Measurements from ENCODE around the gene WNK2.

The WNK2 gene

GRCh38 chr9:93255994-93256877 is 72.3 kb downstream of the WNK2 start:
- DNase-seq = no peak

GRCh38 chr9:93256878-93257807 is 73.2 kb downstream of the WNK2 start:
- DNase-seq = no peak

DNA sequence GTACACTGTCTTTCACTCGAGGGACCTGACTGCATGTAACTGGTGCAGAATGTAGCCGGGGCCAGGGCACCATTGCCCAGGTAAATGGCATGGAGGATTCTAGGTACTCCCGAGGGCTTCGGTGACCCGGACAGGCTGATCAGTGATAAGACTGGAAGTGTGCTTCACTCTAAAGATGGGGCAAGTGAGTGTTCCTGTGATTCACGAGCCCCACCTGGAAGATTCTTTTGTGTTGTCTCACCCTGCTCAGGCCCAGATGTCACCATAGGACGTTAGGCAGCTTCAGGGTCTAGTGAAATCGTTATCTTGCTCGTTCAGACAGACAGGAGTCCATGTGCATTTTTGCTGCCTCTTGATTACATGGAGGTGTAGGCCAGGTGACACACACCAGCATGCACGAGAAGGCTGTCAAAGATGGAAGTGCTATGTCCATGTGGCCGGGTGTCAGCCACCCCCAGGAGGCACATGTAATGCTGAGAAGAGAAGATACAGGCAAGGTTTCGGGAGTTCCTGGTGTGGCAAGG is 73.9 kb downstream of the WNK2 start:
- DNase-seq = no peak

GRCh38 chr9:93258419-93258817 is 74.5 kb downstream of the WNK2 start:
- DNase-seq = no peak

GRCh38 chr9:93258818-93259489 is 75.0 kb downstream of the WNK2 start:
- DNase-seq = no peak

DNA sequence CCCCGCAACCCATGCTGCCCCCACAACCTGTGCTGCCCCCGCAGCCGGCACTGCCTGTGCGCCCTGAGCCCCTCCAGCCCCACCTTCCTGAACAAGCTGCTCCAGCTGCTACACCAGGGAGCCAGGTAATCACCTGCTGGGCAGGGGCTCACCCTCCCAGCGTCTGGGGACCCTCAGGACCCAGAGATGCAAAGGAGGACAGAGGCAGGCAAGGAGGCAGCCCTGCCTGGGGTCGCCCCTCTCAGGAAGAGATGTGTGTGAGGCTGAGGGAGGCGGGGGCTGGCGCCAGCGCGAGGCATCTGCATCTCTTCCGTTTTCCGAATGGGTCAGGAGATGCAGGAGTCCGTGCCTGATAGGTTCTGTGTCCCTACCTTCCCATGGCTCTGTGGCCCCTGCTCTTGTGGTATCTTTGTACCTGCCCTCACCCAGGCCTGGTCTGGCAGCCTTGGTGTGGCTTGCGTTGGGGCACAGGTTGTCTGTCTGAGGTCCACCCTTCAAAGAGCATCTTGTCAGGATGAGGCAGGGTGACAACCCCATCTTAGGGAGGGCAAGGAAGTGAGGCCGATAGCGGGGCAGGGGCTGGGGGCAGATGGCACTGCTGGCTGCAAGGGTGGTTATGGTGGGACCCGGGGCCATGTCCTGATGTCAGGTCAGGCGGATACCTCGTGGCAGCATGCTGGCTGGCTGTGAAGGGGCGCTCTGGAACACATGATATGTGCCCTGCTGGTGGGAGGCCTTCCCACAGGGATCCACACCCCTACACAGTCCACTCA is 75.7 kb downstream of the WNK2 start:
- DNase-seq = no peak

- no peak for DNase-seq
These were observed 76.5 kb downstream of the WNK2 start for GRCh38 chr9:93260263-93261066.

DNA sequence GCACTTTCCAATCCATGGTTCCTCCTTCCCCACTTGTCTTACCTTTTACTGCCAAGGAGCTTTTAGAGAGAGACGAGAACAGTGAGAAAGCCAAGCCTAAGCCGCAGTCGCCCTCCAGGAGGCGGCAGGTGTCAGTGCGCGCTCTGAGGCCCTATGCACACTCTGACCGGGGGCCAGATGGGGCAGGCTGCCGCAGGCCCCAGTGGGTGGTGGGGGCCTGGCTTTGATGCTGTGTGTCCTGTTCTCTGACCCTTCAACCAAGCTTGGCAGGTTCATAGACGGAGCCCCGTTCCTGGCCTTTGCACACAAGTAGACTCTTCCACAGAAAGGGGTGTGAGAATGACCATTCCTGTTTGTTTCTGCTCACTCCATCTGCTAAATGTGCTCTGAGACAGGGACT is 77.3 kb downstream of the WNK2 start:
- no peak for DNase-seq

DNA sequence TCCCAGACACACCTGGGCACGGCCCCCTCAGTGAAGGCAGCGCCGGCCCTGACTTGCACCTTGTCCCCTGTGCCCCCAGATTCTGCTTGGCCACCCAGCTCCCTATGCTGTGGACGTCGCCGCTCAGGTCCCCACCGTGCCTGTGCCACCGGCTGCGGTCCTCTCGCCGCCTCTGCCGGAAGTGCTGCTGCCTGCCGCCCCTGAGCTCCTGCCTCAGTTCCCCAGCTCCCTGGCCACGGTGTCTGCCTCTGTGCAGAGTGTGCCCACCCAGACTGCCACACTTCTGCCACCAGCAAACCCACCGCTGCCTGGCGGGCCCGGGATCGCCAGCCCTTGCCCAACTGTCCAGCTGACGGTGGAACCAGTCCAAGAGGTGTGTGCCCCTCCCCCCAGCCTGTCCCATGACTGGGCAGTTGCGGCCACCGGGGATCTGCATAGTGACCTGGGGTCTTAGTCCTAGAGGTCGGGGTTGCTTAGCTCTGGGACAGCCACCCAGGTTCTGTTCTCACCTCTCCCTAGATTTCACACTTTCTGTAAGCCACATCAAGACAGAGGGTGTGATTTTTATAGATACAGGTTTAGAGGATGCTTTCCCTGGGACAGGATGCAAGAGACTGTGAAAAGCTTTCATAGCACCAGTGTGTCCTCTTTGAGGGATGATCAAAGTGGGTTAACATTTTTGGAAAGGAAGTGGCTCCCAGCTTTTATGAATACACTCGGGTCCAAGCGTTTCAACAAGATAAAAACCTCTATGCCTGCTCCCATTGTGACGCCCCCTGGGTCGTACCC is 78.0 kb downstream of the WNK2 start:
- DNase-seq = no peak

GRCh38 chr9:93262537-93263310 is 78.8 kb downstream of the WNK2 start:
- no peak for DNase-seq

DNA sequence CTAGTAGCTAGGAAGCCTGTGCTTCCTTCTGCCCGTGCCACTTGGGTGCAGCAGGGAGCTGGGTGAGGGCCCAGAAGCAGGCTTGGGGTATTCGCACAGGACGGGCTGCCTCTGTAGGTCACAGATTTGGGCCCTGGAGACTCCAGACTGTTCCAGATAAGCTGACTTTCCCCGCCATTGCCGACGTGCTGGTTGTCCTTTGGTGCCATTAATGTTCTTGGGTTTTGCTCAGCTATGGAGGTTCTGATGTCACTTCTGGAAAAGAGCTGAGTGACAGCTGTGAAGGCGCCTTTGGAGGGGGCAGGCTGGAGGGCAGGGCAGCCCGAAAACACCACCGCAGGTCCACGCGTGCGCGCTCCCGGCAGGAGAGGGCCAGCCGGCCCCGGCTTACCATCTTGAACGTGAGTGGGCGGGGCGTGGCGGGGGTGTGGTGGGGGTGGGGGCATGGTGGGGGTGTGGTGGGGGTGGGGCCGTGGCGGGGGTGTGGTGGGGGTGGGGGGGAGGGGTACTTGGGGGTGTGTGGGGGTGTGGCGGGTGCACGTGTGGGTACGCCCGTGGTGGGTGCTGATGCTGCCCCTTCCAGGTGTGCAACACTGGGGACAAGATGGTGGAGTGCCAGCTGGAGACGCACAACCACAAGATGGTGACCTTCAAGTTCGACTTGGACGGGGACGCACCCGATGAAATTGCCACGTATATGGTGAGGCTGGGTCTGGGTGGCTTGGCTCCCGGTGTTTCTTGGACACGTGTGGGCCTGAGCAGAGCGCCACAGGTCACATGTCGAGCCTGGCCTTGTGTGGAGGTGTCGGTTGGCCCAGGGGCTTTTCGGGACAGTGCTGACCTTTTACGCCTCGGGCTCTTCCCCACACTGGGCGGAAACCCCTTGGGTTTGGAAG is 79.6 kb downstream of the WNK2 start:
- DNase-seq = no peak

GRCh38 chr9:93264338-93265125 is 80.6 kb downstream of the WNK2 start:
- no peak for DNase-seq

GRCh38 chr9:93265301-93265971 is 81.5 kb downstream of the WNK2 start:
- no peak for DNase-seq

- DNase-seq = no peak
These were observed 82.0 kb downstream of the WNK2 start for GRCh38 chr9:93265972-93266371.

- DNase-seq = no peak
These were observed 82.6 kb downstream of the WNK2 start for GRCh38 chr9:93266521-93267001.

DNA sequence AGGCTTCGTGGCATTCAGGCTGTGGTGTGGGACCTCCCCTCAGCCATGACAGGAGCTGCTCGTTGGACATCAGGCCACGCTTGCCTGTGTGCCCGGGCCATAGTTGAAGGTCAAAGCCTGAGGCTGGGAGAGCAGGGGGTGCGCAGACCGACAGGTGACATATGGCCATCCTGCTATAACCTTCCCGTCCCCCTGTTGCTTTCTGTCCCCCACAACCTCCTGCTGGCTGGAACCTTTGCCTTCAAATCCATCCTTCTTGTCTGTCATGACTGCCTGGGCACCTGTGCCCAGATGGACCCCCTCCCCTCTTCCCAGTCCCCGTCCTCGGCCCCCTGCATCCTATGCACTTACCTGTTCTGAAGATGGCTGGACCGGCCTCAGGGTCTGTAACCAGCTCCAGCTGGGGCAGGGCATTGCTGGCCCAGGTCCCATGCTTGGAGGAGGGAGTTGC is 83.2 kb downstream of the WNK2 start:
- DNase-seq = no peak

All from fibroblast of skin of back (primary cell).